H9 (cell line): ENCODE results near the gene RAB30. TPM values are rescaled to one million over a fixed set of nuclear protein-coding genes. Genes with fewer than 3 reads are reported as not detected.
A peak's percentile ranks its signal among the peaks of the same experiment; 100 is the strongest.

Experiments
- DNase-seq: peaks from one replicate; pipeline ENCODE4 v3.0.0-alpha.2; 2017
- H2AFZ ChIP-seq: one replicate; pipeline ENCODE4 v1.6.1; 2013; ENCODE audit warnings: mild to moderate bottlenecking, low read length, control low read depth, moderate library complexity
- H2AK5ac ChIP-seq: 2 replicates; pipeline ENCODE4 v1.6.1; 2013; ENCODE audit warnings: low read length, control low read depth, mixed read lengths; ENCODE audit not compliant: insufficient read length
- H2BK120ac ChIP-seq: one replicate; pipeline ENCODE4 v1.6.1; 2013; ENCODE audit warnings: low read depth, mild to moderate bottlenecking, low read length, control low read depth, inconsistent platforms; ENCODE audit not compliant: poor library complexity, severe bottlenecking
- H2BK12ac ChIP-seq: 2 replicates; pipeline ENCODE4 v1.6.1; 2013; ENCODE audit warnings: low read length, control low read depth, mixed read lengths, low read depth; ENCODE audit not compliant: insufficient read length
- H2BK15ac ChIP-seq: 2 replicates; pipeline ENCODE4 v1.6.1; 2013; ENCODE audit warnings: low read depth, low read length, control low read depth
- H2BK20ac ChIP-seq: one replicate; pipeline ENCODE4 v1.6.1; 2013; ENCODE audit warnings: low read depth, mild to moderate bottlenecking, low read length, control low read depth, inconsistent platforms; ENCODE audit not compliant: poor library complexity, severe bottlenecking
- H2BK5ac ChIP-seq: 2 replicates; pipeline ENCODE4 v1.6.1; 2013; ENCODE audit warnings: low read length, control low read depth, mixed read lengths; ENCODE audit not compliant: insufficient read length
- H3K14ac ChIP-seq: 2 replicates; pipeline ENCODE4 v1.6.1; 2013; ENCODE audit warnings: low read length, control low read depth; ENCODE audit not compliant: insufficient read depth
- H3K18ac ChIP-seq: 2 replicates; pipeline ENCODE4 v1.6.1; 2013; ENCODE audit warnings: low read depth, mild to moderate bottlenecking, mixed read lengths, low read length, control low read depth; ENCODE audit not compliant: insufficient read length
- H3K23ac ChIP-seq: 2 replicates; pipeline ENCODE4 v1.6.1; 2013; ENCODE audit warnings: low read length, control low read depth, mixed read lengths, low read depth; ENCODE audit not compliant: insufficient read length
- H3K23me2 ChIP-seq: 2 replicates; pipeline ENCODE4 v1.6.1; 2013; ENCODE audit warnings: low read depth, mild to moderate bottlenecking, mixed read lengths, low read length, control low read depth; ENCODE audit not compliant: insufficient read length, poor library complexity, severe bottlenecking
- H3K27ac ChIP-seq: 2 replicates; pipeline ENCODE4 v1.5.1; 2013; ENCODE audit warnings: low read length, control low read depth, mixed read lengths, low read depth; ENCODE audit not compliant: insufficient read length
- H3K27me3 ChIP-seq: 2 replicates; pipeline ENCODE4 v1.6.1; 2013; ENCODE audit warnings: low read length, control low read depth, inconsistent platforms; ENCODE audit not compliant: insufficient read depth
- H3K4ac ChIP-seq: 2 replicates; pipeline ENCODE4 v1.6.1; 2013; ENCODE audit warnings: low read depth, mild to moderate bottlenecking, control low read depth, inconsistent platforms, low read length, moderate library complexity
- H3K4me1 ChIP-seq: 2 replicates; pipeline ENCODE4 v1.6.1; 2013; ENCODE audit warnings: low read length, control low read depth, inconsistent platforms; ENCODE audit not compliant: insufficient read depth
- H3K4me2 ChIP-seq: 2 replicates; pipeline ENCODE4 v1.6.1; 2013; ENCODE audit warnings: low read length, control low read depth, mixed read lengths; ENCODE audit not compliant: insufficient read length, insufficient read depth
- H3K56ac ChIP-seq: 2 replicates; pipeline ENCODE4 v1.6.1; 2013; ENCODE audit warnings: low read depth, mild to moderate bottlenecking, mixed read lengths, low read length, control low read depth; ENCODE audit not compliant: insufficient read length
- H3K79me1 ChIP-seq: 2 replicates; pipeline ENCODE4 v1.6.1; 2013; ENCODE audit warnings: low read depth, mild to moderate bottlenecking, moderate library complexity, low read length, control low read depth, inconsistent platforms; ENCODE audit not compliant: insufficient read depth, poor library complexity, severe bottlenecking
- H3K79me2 ChIP-seq: 2 replicates; pipeline ENCODE4 v1.6.1; 2013; ENCODE audit warnings: low read length, control low read depth, inconsistent platforms; ENCODE audit not compliant: insufficient read depth
- H3K9ac ChIP-seq: 2 replicates; pipeline ENCODE4 v1.6.1; 2013; ENCODE audit warnings: low read length, control low read depth, mixed read lengths; ENCODE audit not compliant: insufficient read length; ENCODE audit errors: extremely low read depth
- H3K9me3 ChIP-seq: one replicate; pipeline ENCODE4 v1.6.1; 2013; ENCODE audit warnings: low read depth, low read length, inconsistent platforms; ENCODE audit not compliant: control insufficient read depth
- H3T11ph ChIP-seq: one replicate; pipeline ENCODE4 v1.6.1; 2013; ENCODE audit warnings: mild to moderate bottlenecking, low read length, control low read depth, inconsistent platforms
- H4K20me1 ChIP-seq: one replicate; pipeline ENCODE4 v1.6.1; 2013; ENCODE audit not compliant: control insufficient read depth, insufficient read length, insufficient read depth
- H4K5ac ChIP-seq: 2 replicates; pipeline ENCODE4 v1.6.1; 2013; ENCODE audit warnings: low read depth, mild to moderate bottlenecking, mixed read lengths, low read length, control low read depth; ENCODE audit not compliant: insufficient read length
- H4K8ac ChIP-seq: replicated peaks from 2 replicates; pipeline ENCODE4 v1.6.1; 2013; ENCODE audit warnings: low read length, control low read depth, mixed read lengths, low read depth; ENCODE audit not compliant: insufficient read length
- H4K91ac ChIP-seq: 2 replicates; pipeline ENCODE4 v1.6.1; 2013; ENCODE audit warnings: low read depth, mild to moderate bottlenecking, moderate library complexity, mixed read lengths, low read length, control low read depth; ENCODE audit not compliant: insufficient read length
- H3K27ac Mint-ChIP-seq, 3 experiments: 2 replicates in 2 of 3; 3 replicates in 1 of 3; pipeline ENCODE4 v1.8.0; 2020 to 2021; ENCODE audit warnings: mixed read lengths in 3 of 3, mild to moderate bottlenecking in 1 of 3, moderate library complexity in 1 of 3
- H3K27me3 Mint-ChIP-seq: 2 replicates; pipeline ENCODE4 v1.8.0; 2021; ENCODE audit warnings: low read depth, mild to moderate bottlenecking, moderate library complexity, mixed read lengths
- H3K36me3 Mint-ChIP-seq, 3 experiments: 2 replicates in 2 of 3; 3 replicates in 1 of 3; pipeline ENCODE4 v1.8.0; 2020 to 2021; ENCODE audit warnings: low read depth in 3 of 3, mixed read lengths in 3 of 3; ENCODE audit not compliant: insufficient read depth in 1 of 3
- H3K4me1 Mint-ChIP-seq, 2 experiments: 2 replicates each; pipeline ENCODE4 v1.8.0; 2020; ENCODE audit warnings: mixed read lengths in 2 of 2
- H3K4me3 Mint-ChIP-seq, 2 experiments: 2 replicates in 1 of 2; 3 replicates in 1 of 2; pipeline ENCODE4 v1.8.0; 2020 to 2021; ENCODE audit warnings: mild to moderate bottlenecking in 2 of 2, mixed read lengths in 2 of 2, moderate library complexity in 1 of 2
- H3K9me3 Mint-ChIP-seq, 2 experiments: 2 replicates in 1 of 2; 3 replicates in 1 of 2; pipeline ENCODE4 v1.8.0; 2020; ENCODE audit warnings: mild to moderate bottlenecking in 2 of 2, mixed read lengths in 2 of 2, moderate library complexity in 1 of 2
- CTCF ChIP-seq: fragments of 200-600 bp; sonication (generic); conservative IDR thresholded peaks from 3 replicates; pipeline ENCODE4 v1.8.0; 2021; ENCODE audit warnings: antibody characterized with exemption, mild to moderate bottlenecking
- WGBS: extraction: QIAGEN DNeasy Blood & Tissue Kit; methylation state at CpG from one replicate; pipeline ENCODE4 v1.1.7; 2013; ENCODE audit warnings: missing lambda C conversion rate, low lambda C conversion rate, mixed read lengths; ENCODE audit not compliant: insufficient read length; ENCODE audit errors: extremely low coverage; 5-methylcytosine and 5-hydroxymethylcytosine counted together
- total RNA-seq: library from RNA; stranded (reverse); gene quantifications from 2 replicates; pipeline ENCODE4 v1.2.1, GENCODE V29; 2021

Gene RAB30
- total RNA-seq, 1 experiment from 2014 or later: 4.8 TPM

DNA sequence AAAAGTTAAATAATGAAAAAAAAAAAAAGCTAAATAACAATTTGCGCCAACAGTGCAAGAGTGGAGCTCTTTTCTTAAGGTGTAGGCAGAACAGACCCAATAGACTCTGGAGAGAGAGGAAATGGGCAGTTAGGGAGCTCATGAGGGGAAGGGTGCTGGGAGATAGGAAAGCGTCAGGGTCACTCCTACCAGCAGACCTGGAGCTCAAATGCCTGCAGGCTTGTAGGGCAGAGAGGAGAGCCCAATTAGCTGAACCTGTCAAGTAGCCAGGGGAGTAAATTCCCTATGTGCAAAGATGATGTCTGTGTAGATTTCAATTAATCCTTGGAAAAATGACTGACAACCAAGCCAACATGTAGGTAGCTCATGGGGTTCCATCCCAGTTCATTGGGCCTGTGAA lies 73.0 kb downstream of the RAB30 start:
- Mint-ChIP-seq H3K4me3 (no peak overlapping the region), H3K4me1 (peaks cover 7 to 22% of the 10 kb centered on the region in 2 experiments; a peak in 3 of 4 replicates), H3K27ac (peak overlapping the region in 1 of 3 experiments; percentile 58; a peak in 1 of 7 replicates), H3K9me3 (no peaks in the 10 kb centered on the region), H3K27me3 (no peaks in the 10 kb centered on the region), H3K36me3 (no peaks in the 10 kb centered on the region)
- no peak overlapping the region for H4K5ac ChIP-seq
- H3K27me3 ChIP-seq: no peaks in the 10 kb centered on the region
- H3K23ac ChIP-seq: no peak overlapping the region
- no peaks in the 10 kb centered on the region; the same call in 1 of the 2 replicates for H3K4me1 ChIP-seq
- H3K4ac ChIP-seq: no peak overlapping the region
- TF ChIP-seq CTCF: no peak
- no peak overlapping the region for H2BK20ac ChIP-seq
- H3K27ac ChIP-seq: no peak overlapping the region
- H3K56ac ChIP-seq: no peak overlapping the region
- DNase-seq: no peak
- no peak overlapping the region for H2BK5ac ChIP-seq
- WGBS: no CpG with 5 or more reads among the region's 2 CpGs
- no peak overlapping the region for H4K91ac ChIP-seq
- H2BK120ac ChIP-seq: no peak overlapping the region
- H2BK12ac ChIP-seq: no peak overlapping the region
- H3K79me1 ChIP-seq: no peaks in the 10 kb centered on the region
- H4K20me1 ChIP-seq: no peaks in the 10 kb centered on the region
- H3K18ac ChIP-seq: no peak overlapping the region
- no peak overlapping the region for H4K8ac ChIP-seq
- no peak overlapping the region for H3K4me2 ChIP-seq
- no peak overlapping the region for H2BK15ac ChIP-seq
- no peaks in the 10 kb centered on the region for H3K9me3 ChIP-seq
- no peak overlapping the region for H3T11ph ChIP-seq
- H2AK5ac ChIP-seq: no peak overlapping the region
- no peak overlapping the region for H2AFZ ChIP-seq
- no peak overlapping the region for H3K14ac ChIP-seq
- H3K9ac ChIP-seq: no peak overlapping the region
- H3K79me2 ChIP-seq: no peaks in the 10 kb centered on the region
- H3K23me2 ChIP-seq: no peaks in the 10 kb centered on the region
